Adipose tissue (tissue), 3 donors: Measurements from ENCODE around the gene ZHX3. TPM values are rescaled to one million over a fixed set of nuclear protein-coding genes. Genes with fewer than 3 reads are reported as not detected.

Source experiments
- H3K27ac ChIP-seq: one replicate; pipeline ENCODE4 v1.5.1; 2013; ENCODE audit warnings: low read depth, low read length
- WGBS, 3 donors: extraction: QIAGEN DNeasy Blood & Tissue Kit; methylation state at CpG; one replicate each; pipeline ENCODE4 v1.1.7; 2013; 5-methylcytosine and 5-hydroxymethylcytosine counted together
- polyA plus RNA-seq, 3 donors: library from polyadenylated mRNA; stranded (reverse); fragments of 200-250 nt; gene quantifications; one replicate each; pipeline ENCODE4 v1.2.3, GENCODE V29; 2013
- donor health status: healthy with polysubstance abuse.
- donor health status: Bipolar disorder and iron deficiency.
- donor health status: healthy.

ZHX3 gene
- polyA plus RNA-seq, 3 donors = 4.5 to 25.0 (median 12.8) TPM

DNA sequence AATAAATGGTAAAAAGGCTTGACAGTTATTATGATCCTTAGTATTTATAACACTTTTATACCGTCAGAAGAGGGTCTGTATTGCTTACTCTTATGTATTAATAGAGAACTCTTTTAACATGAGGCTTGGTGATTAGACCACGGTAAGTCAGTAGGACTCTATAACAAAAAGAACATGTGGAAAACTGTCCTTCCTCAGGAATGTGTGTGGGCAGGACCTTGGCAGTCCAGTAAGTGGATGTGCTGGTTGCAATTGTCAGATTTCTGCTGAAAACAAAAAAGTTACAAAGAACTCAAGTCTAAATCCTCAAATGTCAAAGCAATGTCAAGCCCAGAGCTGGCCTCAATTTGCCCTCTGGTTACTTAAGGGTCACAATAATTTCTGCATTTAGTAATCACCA is 99.1 kb downstream of the ZHX3 start:
- no peak overlapping the region for H3K27ac ChIP-seq
- 70 to 90% (median 74%) methylated on average over 2 of the region's 2 CpGs for WGBS, 3 donors

DNA sequence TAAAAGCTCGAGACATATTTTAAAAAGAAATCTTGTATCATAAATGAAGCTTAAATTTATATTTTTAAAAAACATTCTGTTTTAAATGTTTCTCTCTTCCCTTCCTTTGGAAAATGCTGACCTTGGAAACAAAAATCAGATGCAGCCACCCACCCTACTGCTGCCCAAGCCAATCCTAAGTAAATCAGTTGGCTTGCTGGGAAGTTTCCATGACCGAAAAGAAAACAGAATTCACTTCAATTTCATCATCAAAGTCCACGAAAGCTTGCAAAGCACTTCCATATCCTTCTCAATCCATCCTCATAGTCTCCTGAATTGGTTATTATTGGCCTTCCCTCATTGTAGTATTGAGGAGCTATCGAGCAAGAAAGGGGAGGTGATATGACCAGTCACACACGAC is 100.1 kb downstream of the ZHX3 start:
- peak overlapping the region; percentile 17 for H3K27ac ChIP-seq
- WGBS, 3 donors = 76 to 81% (median 79%) methylated on average over 5 of the region's 5 CpGs

DNA sequence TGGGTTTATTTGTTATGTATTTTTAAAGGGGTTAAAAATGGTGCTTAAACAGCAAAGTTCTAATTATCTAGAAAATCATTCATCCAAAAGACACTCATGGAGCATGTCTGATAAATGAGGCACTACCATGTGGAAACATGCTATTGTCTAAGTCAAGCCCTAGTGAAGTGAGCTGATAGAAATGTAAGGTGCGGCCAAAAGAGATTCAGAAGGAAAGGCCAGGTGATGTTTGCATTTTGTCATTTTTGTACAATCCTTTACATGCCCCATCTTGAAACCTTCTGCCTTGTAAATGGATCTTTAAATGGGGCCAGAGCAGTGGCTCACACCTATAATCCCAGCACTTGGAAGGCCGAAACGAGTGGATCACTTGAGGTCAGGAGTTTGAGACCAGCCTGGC is 102.9 kb downstream of the ZHX3 start:
- no peak overlapping the region for H3K27ac ChIP-seq
- WGBS, 3 donors = 96 to 98% (median 96%) methylated on average over 3 of the region's 3 CpGs

DNA sequence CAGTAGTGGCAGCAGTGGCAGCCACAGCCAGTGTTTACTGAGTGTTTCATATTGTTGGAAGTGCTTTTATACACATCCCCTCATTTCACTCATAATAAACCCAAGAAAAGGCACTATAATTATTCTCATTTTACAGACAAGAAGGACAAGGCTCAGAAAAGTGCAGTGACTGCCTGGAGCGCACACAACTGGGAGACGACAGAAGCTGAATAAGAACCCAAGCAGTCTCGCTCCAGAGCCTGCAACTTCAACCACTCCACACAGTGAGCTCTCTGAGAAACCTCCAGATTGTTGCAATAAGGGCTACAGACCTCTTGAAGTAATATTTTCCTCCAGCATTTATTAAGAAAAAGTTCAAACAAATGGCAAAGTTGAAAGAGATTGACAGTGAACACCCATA is 103.3 kb downstream of the ZHX3 start:
- 92 to 99% (median 98%) methylated on average over 3 of the region's 3 CpGs for WGBS, 3 donors
- no peak overlapping the region for H3K27ac ChIP-seq

DNA sequence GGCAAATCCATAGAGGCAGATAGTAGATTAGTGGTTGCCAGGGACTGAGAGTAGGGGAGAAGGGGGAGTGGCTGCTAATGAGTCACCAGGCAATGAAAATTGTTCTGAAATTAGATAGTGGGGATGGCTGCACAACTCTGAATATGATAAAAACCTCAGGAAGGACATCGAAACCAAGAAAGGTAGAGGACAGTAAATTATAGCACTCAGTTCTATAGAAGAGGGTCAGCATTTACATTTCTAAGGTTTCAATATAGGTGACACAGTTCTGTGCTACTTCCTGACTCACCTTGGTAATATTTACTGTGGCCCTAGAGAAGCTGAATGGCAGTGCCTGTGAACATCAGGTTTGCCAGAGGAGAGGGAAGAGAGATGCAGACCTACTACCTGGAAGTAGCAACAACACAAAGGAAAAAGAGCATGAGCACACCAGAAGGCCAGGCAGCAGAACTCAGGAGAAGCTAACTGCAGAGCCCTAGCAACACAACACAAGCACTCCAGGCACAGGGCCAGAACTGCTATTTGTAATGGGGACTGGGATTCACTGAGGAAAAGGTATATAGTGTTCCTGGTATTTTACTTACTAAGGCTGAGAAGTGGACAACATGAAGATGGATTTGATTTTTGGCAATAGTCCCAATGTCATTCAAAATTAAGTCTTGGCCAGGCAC is 104.2 kb downstream of the ZHX3 start:
- H3K27ac ChIP-seq = no peak overlapping the region
- WGBS, 3 donors = 59 to 80% (median 75%) methylated on average over 1 of the region's 1 CpG

DNA sequence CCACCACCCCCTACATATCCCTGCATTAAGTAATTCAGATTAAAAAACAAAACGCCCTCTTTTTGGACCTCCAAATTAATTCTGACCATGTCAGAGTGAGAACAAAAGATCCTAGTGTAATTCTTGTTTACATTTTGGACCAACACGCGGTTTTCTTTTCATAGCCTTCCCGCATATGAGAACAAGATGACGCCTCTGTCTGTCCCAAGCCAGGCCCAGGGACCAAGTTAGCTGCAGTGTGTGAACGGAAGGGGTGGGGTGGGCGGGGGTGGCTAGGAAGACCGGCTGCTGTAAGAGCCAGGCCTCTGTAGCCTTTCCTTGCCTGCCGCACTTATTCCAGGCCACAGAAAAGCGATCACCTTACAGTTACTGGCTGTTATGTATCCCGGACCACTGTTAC is 112.2 kb downstream of the ZHX3 start:
- no peak overlapping the region for H3K27ac ChIP-seq
- WGBS, 3 donors = 78 to 92% (median 91%) methylated on average over 11 of the region's 11 CpGs

DNA sequence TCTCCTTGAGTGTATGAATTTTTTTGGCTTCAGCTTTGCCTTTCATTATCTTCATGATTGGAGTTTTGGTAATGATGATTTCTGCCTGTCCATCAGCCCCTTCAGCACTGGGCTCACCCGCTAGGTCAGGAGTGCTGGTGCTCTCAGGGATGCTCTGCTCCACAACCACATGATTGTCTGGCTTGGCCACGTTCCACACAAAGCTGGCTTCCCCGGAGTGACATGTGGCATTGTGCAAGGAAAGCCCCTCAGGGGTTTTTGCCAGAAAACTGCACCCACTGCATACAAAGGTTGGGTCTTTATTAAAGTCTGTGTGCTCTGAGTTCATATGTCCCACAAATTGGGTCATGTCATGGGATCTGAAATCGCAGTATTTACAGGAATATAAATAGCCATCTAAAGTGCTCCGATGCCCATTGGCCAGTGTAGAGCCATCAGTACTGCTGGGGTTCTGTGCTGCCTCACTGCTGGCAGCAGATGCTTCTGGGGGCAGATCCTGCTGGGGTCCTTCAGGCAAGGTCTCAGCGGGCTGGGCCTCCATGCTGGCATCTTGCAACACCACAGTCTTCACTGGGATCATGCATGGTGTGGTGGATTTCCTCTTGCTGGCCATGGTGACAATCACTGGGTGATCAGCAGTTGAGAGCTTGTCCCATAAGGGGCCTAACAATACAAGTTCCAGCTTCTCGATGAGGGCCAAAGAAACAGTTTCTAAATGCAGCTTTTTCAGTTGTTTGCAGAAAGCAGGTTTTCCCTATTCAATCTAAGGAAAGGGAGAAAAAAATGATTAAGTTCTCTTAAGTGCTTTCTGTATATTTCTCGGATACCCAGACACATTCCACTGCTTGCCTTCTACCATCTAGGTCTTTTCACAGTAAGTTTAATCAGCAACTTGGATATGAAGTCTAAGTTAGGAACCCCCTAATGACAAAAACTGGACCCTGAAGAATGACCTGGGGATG is 112.9 kb downstream of the ZHX3 start:
- WGBS, 3 donors = 94 to 95% (median 95%) methylated on average over 8 of the region's 8 CpGs

DNA sequence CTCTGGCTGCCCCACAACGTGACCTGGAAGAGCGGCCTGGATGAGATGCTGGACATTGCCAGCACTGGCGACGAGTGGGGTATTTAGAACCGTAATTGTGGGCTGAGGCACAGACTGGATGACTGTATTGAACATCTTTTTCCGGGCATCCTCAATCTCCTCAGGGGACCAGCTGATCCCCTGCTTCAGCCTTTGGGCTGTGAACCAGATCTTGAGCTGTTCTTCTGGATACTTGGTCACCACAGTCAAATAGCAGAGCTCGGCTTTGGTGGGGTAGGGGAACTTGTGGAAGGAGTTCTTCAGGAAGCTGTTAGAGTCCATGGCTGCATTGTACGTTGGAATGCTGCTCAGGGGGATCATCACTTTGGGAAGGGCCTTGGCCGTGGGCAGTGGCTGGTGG is 113.9 kb downstream of the ZHX3 start:
- no peak overlapping the region for H3K27ac ChIP-seq
- WGBS, 3 donors = 96 to 98% (median 97%) methylated on average over 9 of the region's 9 CpGs

More for the DNA sequence above, 112.9 kb downstream of the ZHX3 start:
- H3K27ac ChIP-seq = no peak overlapping the region

DNA sequence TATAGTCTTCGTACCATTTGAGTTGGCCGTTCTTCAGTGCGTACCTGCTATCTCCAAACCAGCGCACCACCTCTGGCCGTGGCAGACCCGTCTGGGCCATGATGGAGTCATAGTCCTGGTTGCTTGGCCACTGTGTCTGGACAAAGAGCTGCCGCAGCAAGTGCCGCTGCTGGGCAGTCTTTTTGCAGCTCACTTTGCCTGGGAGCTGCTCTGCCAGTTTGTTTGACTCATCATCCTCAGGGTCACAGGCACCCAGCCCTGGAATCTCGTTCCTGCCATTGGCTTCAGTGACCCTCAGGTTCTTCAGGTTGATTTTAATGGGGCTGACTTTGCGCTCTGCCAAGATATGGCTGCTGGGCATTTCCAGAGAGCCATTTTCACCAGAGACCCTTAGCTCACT is 115.1 kb downstream of the ZHX3 start:
- WGBS, 3 donors = 95 to 99% (median 97%) methylated on average over 10 of the region's 10 CpGs
- H3K27ac ChIP-seq = no peak overlapping the region

DNA sequence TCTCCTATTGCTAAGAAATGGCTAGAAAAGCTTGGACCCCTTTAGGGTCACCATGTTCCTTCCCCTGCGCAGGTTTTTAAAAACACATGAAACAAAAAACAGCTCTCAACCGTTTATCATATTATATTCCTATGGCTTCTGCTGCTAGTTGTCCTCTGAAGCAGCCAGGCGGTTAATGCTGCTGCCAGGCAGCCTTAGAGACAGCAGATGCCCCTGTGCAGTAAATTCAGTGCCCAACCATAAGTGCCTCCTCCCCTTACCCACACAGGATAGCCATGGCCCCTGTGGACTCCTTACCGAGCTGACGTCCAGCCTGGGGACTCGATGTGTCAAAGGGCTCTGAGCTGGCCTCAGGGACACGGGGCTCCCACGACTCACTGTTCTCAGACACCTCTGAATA is 115.8 kb downstream of the ZHX3 start:
- 94 to 96% (median 96%) methylated on average over 8 of the region's 8 CpGs for WGBS, 3 donors
- H3K27ac ChIP-seq = no peak overlapping the region

DNA sequence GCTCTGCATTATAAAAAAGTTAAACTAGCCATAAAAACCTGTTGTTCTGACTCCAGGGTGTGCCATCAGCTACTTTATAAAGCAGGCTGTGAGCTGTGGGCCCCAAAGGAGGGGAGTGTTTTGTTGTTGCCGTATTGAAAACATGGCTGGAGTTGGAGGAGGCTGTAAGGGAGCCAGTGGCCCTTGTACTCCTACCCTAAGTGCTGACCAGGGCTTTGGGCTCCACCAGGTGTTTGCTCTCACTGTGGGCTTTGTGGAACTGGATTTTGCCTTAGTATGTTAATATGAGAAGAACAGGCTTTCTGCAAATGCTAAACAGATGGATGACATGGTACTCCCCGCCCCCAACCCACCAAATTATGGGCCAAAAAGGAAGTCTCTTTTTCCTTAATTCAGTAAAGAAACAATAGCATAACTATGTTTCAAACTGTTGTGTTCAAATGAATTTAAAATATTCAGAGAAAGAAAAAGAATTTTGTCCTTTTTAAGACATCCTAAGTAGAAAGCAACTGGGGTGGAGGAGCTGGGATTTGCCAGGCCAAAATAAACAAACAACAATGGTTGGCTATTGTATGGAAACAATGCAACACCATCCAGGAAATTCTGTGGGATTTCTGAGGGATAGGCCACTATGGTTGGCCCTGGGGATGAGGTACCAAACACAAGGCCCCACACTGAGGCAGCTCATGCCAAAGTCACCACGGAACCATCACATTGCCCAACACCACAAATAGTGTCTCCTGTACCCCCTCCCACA is 116.9 kb downstream of the ZHX3 start:
- WGBS, 3 donors = 76 to 86% (median 77%) methylated on average over 3 of the region's 3 CpGs
- H3K27ac ChIP-seq = no peak overlapping the region

DNA sequence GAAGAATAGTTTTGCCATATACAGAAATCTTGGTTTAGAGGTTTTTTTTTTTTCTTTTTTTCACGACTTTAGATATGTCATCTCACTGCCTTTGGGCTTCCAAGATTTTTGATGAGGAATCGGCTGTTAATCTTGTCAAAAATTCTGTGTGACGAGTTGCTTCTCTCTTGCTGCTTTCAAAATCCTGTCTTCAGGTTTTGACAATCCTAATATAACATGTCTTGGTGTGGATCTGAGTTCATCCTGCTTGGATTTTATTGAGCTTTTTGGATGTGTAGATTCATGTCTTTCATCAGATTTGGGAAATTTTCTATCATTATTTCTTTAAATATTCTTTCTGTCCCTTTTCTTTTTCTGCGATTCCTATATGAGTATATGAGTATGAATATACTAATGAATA is 119.1 kb downstream of the ZHX3 start:
- 97 to 100% (median 97%) methylated on average over 4 of the region's 4 CpGs for WGBS, 3 donors

DNA sequence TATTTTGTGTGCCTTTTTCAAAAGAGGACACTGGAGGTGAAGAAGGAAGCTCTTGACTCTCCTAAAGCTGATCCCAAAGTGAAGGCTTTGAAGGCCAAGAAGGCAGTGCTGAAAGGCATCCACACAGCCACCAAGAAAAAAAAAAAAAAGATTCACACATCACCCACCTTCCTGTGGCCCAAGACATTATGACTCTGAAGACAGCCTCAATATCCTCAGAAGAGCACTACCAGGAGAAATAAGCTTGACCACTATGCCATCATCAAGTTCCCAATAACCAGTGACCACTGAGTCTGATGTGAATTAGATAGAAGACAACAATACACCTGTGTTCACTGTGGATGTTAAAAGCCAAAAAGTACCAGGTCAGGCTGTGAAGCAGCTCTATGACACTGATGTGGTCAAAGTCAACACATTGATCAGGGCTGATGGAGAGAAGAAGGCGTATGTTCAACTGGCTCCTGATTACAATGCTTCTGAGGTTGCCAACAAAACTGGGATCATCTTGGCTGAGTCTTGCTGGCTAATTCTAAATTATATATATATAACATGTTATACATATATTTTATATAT is 120.8 kb downstream of the ZHX3 start:
- 96 to 100% (median 97%) methylated on average over 1 of the region's 1 CpG for WGBS, 3 donors
- no peak overlapping the region for H3K27ac ChIP-seq

More for the DNA sequence above, 119.1 kb downstream of the ZHX3 start:
- H3K27ac ChIP-seq = no peak overlapping the region

DNA sequence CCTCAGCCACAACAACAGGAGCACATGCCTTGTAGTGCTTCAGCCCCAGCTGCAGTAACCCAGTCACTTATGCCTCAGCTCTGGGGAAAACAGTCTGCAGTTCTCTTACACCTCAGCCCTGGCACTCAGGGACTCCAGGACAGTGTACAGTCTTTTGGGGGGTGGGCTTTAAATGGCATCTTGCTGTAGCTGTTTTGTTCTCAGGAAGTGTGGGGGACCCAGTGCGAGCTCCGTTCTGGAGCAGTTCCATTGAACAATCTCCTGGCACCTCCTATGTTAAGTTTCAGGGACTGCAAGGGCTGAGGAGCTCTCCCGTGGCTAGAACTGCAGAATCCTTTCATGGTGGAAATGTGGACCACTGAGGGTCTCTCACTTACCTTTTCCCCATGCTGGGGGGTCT is 125.0 kb downstream of the ZHX3 start:
- 94 to 100% (median 96%) methylated on average over 3 of the region's 3 CpGs for WGBS, 3 donors
- no peak overlapping the region for H3K27ac ChIP-seq

DNA sequence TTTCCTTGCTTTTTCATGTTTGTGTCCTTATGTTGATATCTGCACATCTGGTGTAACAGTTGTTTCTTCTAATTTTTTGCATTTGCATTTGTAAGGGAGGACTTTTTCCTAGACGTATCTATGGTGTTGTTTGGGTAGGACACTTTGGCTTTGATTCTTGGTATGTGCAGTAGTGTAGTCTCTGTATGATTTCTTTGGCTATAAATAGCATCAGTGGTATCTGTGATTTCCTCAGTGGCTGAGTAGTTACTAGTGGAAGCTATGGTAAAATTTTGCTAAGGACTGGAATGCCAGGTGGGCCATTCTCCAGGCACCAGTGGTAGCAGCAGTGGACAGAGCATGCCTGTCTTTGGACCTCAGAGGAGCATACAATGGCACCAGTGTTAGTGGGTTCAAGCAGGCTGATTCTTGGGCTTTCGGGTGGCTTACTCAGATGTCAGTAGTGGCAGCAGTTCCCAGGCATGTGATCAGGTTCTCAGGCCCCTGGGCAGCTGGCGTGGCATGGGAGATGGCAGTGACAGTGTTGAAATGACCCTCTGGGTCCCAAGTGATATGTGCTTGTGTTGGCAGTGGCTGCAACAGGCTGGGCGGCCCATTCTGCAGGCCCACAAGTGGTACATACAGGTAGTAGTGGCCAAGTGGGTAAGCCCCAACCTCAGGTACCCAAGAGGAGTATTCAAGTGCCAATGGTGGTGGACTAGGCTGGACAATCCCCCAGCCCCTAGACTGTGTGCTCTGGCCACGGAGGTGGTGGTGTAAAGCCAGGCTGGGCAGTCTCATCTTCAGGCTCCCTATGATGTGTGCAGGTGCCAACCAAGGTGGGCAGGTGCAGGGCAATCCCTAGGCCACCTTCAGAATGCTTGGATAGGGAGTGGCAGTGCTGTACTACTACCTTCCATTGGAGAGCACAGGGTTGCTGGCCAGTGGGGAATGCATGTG is 125.7 kb downstream of the ZHX3 start:
- 94 to 98% (median 95%) methylated on average over 5 of the region's 5 CpGs for WGBS, 3 donors

DNA sequence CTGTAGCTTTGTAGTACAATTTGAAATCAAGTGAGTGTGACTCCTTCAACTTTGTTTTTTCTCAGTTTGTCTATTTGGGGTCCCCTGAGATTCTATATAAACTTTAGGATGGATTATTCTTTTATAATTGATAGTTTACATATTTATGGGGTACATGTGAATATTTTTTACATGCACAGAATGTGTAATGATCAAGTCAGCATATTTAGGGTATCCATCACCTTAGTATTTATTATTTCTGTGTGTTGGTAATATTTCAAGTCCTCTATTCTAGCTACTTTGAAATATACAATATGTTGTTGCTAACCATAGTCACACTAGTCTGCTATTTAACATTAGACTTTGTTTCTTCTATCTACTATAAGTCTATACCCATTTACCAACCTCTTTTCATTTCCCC is 129.9 kb downstream of the ZHX3 start:
- H3K27ac ChIP-seq = no peak overlapping the region

More for the DNA sequence above, 125.7 kb downstream of the ZHX3 start:
- no peak overlapping the region for H3K27ac ChIP-seq

DNA sequence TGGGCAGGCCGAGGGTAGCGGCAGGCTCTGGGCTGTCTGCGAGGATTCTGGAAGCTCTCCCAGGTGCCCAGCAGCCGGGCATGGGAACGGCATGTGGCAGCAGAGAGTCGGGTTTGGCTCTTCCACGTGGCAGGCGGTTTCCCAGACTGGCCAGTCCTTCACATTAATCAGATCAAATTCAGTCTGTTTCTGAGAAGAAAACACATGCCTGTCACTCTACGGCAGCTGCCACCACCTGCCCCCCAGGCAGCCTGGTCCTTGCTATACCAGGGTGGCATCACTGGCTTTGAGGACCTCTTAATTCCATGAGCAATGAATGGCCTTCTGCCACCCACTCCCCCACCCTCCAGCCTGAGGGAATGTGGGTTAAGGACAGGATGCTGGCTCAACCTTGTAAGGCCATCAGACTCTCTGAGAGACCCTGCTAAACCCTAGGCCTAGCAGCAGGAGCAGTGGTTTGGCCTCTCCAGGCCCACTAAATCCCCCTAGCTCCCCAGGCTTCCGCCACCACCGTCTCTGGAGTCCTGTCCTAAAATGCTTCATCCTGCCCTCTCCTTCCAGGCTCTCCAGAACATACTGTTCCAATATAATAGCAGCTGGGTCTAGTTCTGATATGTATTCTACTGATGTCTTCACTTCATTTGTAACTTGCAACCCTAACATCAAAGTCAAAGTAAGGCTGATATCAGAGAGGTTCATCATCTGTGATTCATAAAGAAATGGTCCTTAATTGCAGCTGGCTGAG is 132.3 kb downstream of the ZHX3 start:
- H3K27ac ChIP-seq = no peak overlapping the region

More for the DNA sequence above, 132.3 kb downstream of the ZHX3 start:
- WGBS, 3 donors = 81 to 92% (median 91%) methylated on average over 11 of the region's 11 CpGs
